ENCODE measurements around the gene SETD1A.
"Not testable (repeated sequence)": the region's sequence is repeated elsewhere in the genome, so short reads cannot be mapped to it uniquely, and the experiment has no call there.

SETD1A gene

GRCh38 chr16:30998852-30999761 lies 41.6 kb downstream of the SETD1A start:
- DNase-seq (ENCODE audit: low spot score) = no peak

- DNase-seq (ENCODE audit: low spot score) = no peak
These were observed 43.3 kb downstream of the SETD1A start for GRCh38 chr16:31000671-31001382.

- no peak for DNase-seq (ENCODE audit: low spot score)
These were observed 44.1 kb downstream of the SETD1A start for GRCh38 chr16:31001507-31002249.

GRCh38 chr16:31002250-31002700 lies 44.7 kb downstream of the SETD1A start:
- DNase-seq (ENCODE audit: low spot score) = no peak

GRCh38 chr16:31002862-31003341 lies 45.3 kb downstream of the SETD1A start:
- DNase-seq (ENCODE audit: low spot score) = no peak

- no peak for DNase-seq (ENCODE audit: low spot score)
These were observed 46.2 kb downstream of the SETD1A start for GRCh38 chr16:31003744-31004143.

GRCh38 chr16:31004658-31005057 lies 47.1 kb downstream of the SETD1A start:
- no peak for DNase-seq (ENCODE audit: low spot score)

GRCh38 chr16:31005350-31006085 lies 48.0 kb downstream of the SETD1A start:
- no peak for DNase-seq (ENCODE audit: low spot score)

- no peak for DNase-seq (ENCODE audit: low spot score)
These were observed 48.5 kb downstream of the SETD1A start for GRCh38 chr16:31006086-31006385.

- DNase-seq (ENCODE audit: low spot score) = no peak
These were observed 49.0 kb downstream of the SETD1A start for GRCh38 chr16:31006589-31006988.

- DNase-seq (ENCODE audit: low spot score) = no peak
These were observed 50.1 kb downstream of the SETD1A start for GRCh38 chr16:31007684-31008083.

- DNase-seq (ENCODE audit: low spot score) = no peak
These were observed 50.6 kb downstream of the SETD1A start for GRCh38 chr16:31008149-31008548.

GRCh38 chr16:31008551-31008950 lies 51.0 kb downstream of the SETD1A start:
- DNase-seq (ENCODE audit: low spot score) = no peak

- no peak for DNase-seq (ENCODE audit: low spot score)
These were observed 51.6 kb downstream of the SETD1A start for GRCh38 chr16:31009120-31009519.

GRCh38 chr16:31009894-31010584 lies 52.5 kb downstream of the SETD1A start:
- DNase-seq (ENCODE audit: low spot score) = no peak

GRCh38 chr16:31010585-31011325 lies 53.2 kb downstream of the SETD1A start, which contains the start of gene STX1B:
Gene STX1B, minus strand, starts transcription at chr16:31010638. Its CDS starts 242 bp downstream, at chr16:31010396.
- DNase-seq (ENCODE audit: low spot score) = no peak

- not testable (repeated sequence) for DNase-seq (ENCODE audit: low spot score)
These were observed 54.3 kb downstream of the SETD1A start for GRCh38 chr16:31011815-31012214.

- DNase-seq (ENCODE audit: low spot score) = not testable (repeated sequence)
These were observed 55.7 kb downstream of the SETD1A start for GRCh38 chr16:31013292-31013691.

- DNase-seq (ENCODE audit: low spot score) = no peak
These were observed 58.5 kb downstream of the SETD1A start for GRCh38 chr16:31016018-31016417.

- DNase-seq (ENCODE audit: low spot score) = not testable (repeated sequence)
These were observed 60.2 kb downstream of the SETD1A start for GRCh38 chr16:31017756-31018155.

Measured in germinal center (tissue), 1 donor.